ENCODE measurements around the gene RFXANK. TPM values are rescaled to one million over a fixed set of nuclear protein-coding genes. Genes with fewer than 3 reads are reported as not detected.

Gene RFXANK
- total and polyA plus RNA-seq, 4 donors, result 46.6 to 148 (median 98.6) TPM

GRCh38 chr19:19154768-19155494, 37.1 kb upstream of the RFXANK start:
- no peak for DNase-seq
- Histone ChIP-seq H3K4me3 (no peak overlapping the region), H3K36me3 (ENCODE audit: control insufficient read depth in 4 of 4, insufficient read depth in 4 of 4, low read length in 4 of 4) (peaks cover 0 to 6% (median 3%) of the 10 kb centered on the region in 4 donors), H3K9ac (ENCODE audit: insufficient read depth in 1 of 2, low read length in 2 of 2) (no peak overlapping the region), H3K27me3 (ENCODE audit: control insufficient read depth in 3 of 3, insufficient read depth in 3 of 3, low read length in 2 of 3) (no peaks in the 10 kb centered on the region), H3K27ac (ENCODE audit: low read depth in 1 of 2, low read length in 1 of 2) (no peak overlapping the region), H3K4me1 (ENCODE audit: control insufficient read depth in 5 of 5, insufficient read depth in 5 of 5, low read length in 5 of 5) (no peaks in the 10 kb centered on the region), H3K9me3 (ENCODE audit: control insufficient read depth in 4 of 4, insufficient read depth in 3 of 4, low read length in 3 of 4) (no peaks in the 10 kb centered on the region)
- 95 to 97% methylated on average over 6 of the region's 6 CpGs for WGBS, 2 donors
- TF ChIP-seq, protein P1, sequence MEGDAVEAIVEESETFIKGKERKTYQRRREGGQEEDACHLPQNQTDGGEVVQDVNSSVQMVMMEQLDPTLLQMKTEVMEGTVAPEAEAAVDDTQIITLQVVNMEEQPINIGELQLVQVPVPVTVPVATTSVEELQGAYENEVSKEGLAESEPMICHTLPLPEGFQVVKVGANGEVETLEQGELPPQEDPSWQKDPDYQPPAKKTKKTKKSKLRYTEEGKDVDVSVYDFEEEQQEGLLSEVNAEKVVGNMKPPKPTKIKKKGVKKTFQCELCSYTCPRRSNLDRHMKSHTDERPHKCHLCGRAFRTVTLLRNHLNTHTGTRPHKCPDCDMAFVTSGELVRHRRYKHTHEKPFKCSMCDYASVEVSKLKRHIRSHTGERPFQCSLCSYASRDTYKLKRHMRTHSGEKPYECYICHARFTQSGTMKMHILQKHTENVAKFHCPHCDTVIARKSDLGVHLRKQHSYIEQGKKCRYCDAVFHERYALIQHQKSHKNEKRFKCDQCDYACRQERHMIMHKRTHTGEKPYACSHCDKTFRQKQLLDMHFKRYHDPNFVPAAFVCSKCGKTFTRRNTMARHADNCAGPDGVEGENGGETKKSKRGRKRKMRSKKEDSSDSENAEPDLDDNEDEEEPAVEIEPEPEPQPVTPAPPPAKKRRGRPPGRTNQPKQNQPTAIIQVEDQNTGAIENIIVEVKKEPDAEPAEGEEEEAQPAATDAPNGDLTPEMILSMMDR (IDR thresholded peaks at IDR 0.05; ENCODE audit: control extremely low read depth, extremely low read depth), result no peak
- ATAC-seq (ENCODE audit: insufficient read depth, low FRiP score), result no peak

- H3K27me3 ChIP-seq (ENCODE audit: control insufficient read depth in 3 of 3, insufficient read depth in 3 of 3, low read length in 2 of 3), result no peaks in the 10 kb centered on the region
- no peaks in the 10 kb centered on the region for H3K9me3 ChIP-seq (ENCODE audit: control insufficient read depth in 4 of 4, insufficient read depth in 3 of 4, low read length in 3 of 4)
- no peak overlapping the region for H3K27ac ChIP-seq (ENCODE audit: low read depth in 1 of 2, low read length in 1 of 2)
- ATAC-seq (ENCODE audit: insufficient read depth, low FRiP score) (no peak), DNase-seq (no peak)
- no peak overlapping the region for H3K9ac ChIP-seq (ENCODE audit: insufficient read depth in 1 of 2, low read length in 2 of 2)
- 91 to 96% methylated on average over 10 of the region's 10 CpGs for WGBS, 2 donors
- no peak overlapping the region for H3K4me3 ChIP-seq
- peaks cover 0 to 6% (median 3%) of the 10 kb centered on the region in 4 donors for H3K36me3 ChIP-seq (ENCODE audit: control insufficient read depth in 4 of 4, insufficient read depth in 4 of 4, low read length in 4 of 4)
- TF ChIP-seq, protein P1 (IDR thresholded peaks at IDR 0.05; ENCODE audit: control extremely low read depth, extremely low read depth), result no peak
- H3K4me1 ChIP-seq (ENCODE audit: control insufficient read depth in 5 of 5, insufficient read depth in 5 of 5, low read length in 5 of 5), result no peaks in the 10 kb centered on the region
Observed at GRCh38 chr19:19155495-19156219, 36.4 kb upstream of the RFXANK start.

DNA sequence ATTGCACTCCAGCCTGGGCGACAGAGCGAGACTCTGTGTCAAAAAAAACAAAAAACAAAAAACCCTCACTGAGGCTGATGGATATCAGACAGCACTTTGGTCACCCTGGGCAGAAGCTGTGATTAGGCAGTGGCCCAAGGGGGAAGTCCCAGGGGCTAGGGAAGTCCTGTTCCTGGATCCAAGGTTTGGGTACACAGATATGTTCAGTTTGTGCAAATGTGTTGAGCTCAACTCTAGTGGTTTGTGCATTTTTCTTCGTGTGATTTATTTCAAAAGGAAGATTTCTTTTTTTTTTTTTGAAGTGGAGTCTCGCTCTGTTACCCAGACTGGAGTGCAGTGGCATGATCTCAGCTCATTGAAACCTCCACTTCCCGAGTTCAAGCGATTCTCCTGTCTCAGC, 34.2 kb upstream of the RFXANK start:
- no peak overlapping the region for H3K4me3 ChIP-seq
- no peak overlapping the region for H3K9ac ChIP-seq (ENCODE audit: insufficient read depth in 1 of 2, low read length in 2 of 2)
- H3K9me3 ChIP-seq (ENCODE audit: control insufficient read depth in 4 of 4, insufficient read depth in 3 of 4, low read length in 3 of 4), result no peaks in the 10 kb centered on the region
- H3K27ac ChIP-seq (ENCODE audit: low read depth in 1 of 2, low read length in 1 of 2), result no peak overlapping the region
- DNase-seq (no peak), ATAC-seq (ENCODE audit: insufficient read depth, low FRiP score) (no peak)
- H3K27me3 ChIP-seq (ENCODE audit: control insufficient read depth in 3 of 3, insufficient read depth in 3 of 3, low read length in 2 of 3), result no peaks in the 10 kb centered on the region
- TF ChIP-seq, protein P1 (IDR thresholded peaks at IDR 0.05; ENCODE audit: control extremely low read depth, extremely low read depth), result no peak
- H3K4me1 ChIP-seq (ENCODE audit: control insufficient read depth in 5 of 5, insufficient read depth in 5 of 5, low read length in 5 of 5), result no peaks in the 10 kb centered on the region
- H3K36me3 ChIP-seq (ENCODE audit: control insufficient read depth in 4 of 4, insufficient read depth in 4 of 4, low read length in 4 of 4), result peaks cover 0 to 6% (median 3%) of the 10 kb centered on the region in 4 donors
- WGBS, 2 donors, result 77 to 83% methylated on average over 6 of the region's 6 CpGs
